ENCODE results near the gene SH3BP2. TPM values are rescaled to one million over a fixed set of nuclear protein-coding genes. Genes with fewer than 3 reads are reported as not detected.
A peak's percentile ranks its signal among the peaks of the same experiment; 100 is the strongest.

Gene SH3BP2
- total and polyA plus RNA-seq, 10 of the 15 experiments (the other 5 are each of a cell fraction or from before 2014, with no cell fraction given), result 1.1 to 61.8 (median 23.9) TPM

- H3K9me3 ChIP-seq (replicated peaks; ENCODE audit: control insufficient read depth, insufficient read depth, low read length), result no peaks in the 10 kb centered on the region
- ChIA-PET RAD21 (ENCODE audit: unreplicated experiment) (no interaction called here), POLR2A (no interaction called here), CTCF (no interaction called here), SMC1A (ENCODE audit: uncharacterized antibody, unreplicated experiment) (interaction anchor here (1.4 kb wide), 1 partner anchor 124 kb away, joined by 3 read pairs; no protein-coding TSS in a partner anchor)
- no peak overlapping the region for H2AFZ ChIP-seq (ENCODE audit: control insufficient read depth, low read depth, low read length)
- DNase-seq (ENCODE audit: low read depth, low spot score) (no peak), ATAC-seq (no peak), FAIRE-seq (no peak)
- H3K4me2 ChIP-seq (ENCODE audit: control insufficient read depth, insufficient read depth), result no peak overlapping the region
- no peaks in the 10 kb centered on the region for H3K27me3 ChIP-seq (replicated peaks in 1 of 2; ENCODE audit: control insufficient read depth in 2 of 2, insufficient read depth in 2 of 2, low read length in 1 of 2)
- H3K79me2 ChIP-seq (ENCODE audit: control insufficient read depth, insufficient read depth, low read length), result no peaks in the 10 kb centered on the region
- H3K36me3 ChIP-seq (ENCODE audit: control insufficient read depth in 2 of 2, insufficient read depth in 2 of 2, low read length in 1 of 2), result peaks cover 13 to 27% of the 10 kb centered on the region in 2 experiments; a peak in 3 of 4 replicates
- no peak overlapping the region for H3K4me3 ChIP-seq
- H3K4me1 ChIP-seq (ENCODE audit: control insufficient read depth, insufficient read depth, low read length), result peaks cover 33% of the 10 kb centered on the region
- in situ Hi-C loops (cut with MboI), result no loop called here
- 90% methylated on average over 31 of the region's 37 CpGs for WGBS (ENCODE audit: insufficient coverage, insufficient replicate concordance, low lambda C conversion rate, missing lambda C conversion rate)
- intact Hi-C loops (cut with micrococcal nuclease; ENCODE audit: unreplicated experiment), result no loop called here
- H3K27ac ChIP-seq (ENCODE audit: control insufficient read depth, insufficient read depth), result no peak overlapping the region
- TF ChIP-seq POLR2A (IDR thresholded peaks at IDR 0.05; ENCODE audit: low read depth, low read length) (peak; percentile 23; the same call in 1 of the 2 replicates), NR2F1 (conservative IDR thresholded peaks at IDR 0.05) (no peak)
- no peak overlapping the region for H3K9ac ChIP-seq (ENCODE audit: control insufficient read depth, insufficient read depth, low read length)
- no peaks in the 10 kb centered on the region for H4K20me1 ChIP-seq (ENCODE audit: control insufficient read depth, insufficient read depth)
- no TSS peak for BruUV-seq (replicated peaks)
Measured at GRCh38 chr4:2830632-2831610, 38.0 kb downstream of the SH3BP2 start.

GRCh38 chr4:2831611-2832308 lies 38.9 kb downstream of the SH3BP2 start:
- TF ChIP-seq ZNF274 (IDR thresholded peaks at IDR 0.05; ENCODE audit: insufficient read depth, insufficient read length) (no peak), POLR2A (IDR thresholded peaks at IDR 0.05; ENCODE audit: low read depth, low read length) (0 out of 2 replicates have a peak, but pooled peaks have one; percentile 7), NFYB (IDR thresholded peaks at IDR 0.05; ENCODE audit: insufficient read depth, low read depth, low read length) (no peak)
- TF ChIP-seq, protein P1, sequence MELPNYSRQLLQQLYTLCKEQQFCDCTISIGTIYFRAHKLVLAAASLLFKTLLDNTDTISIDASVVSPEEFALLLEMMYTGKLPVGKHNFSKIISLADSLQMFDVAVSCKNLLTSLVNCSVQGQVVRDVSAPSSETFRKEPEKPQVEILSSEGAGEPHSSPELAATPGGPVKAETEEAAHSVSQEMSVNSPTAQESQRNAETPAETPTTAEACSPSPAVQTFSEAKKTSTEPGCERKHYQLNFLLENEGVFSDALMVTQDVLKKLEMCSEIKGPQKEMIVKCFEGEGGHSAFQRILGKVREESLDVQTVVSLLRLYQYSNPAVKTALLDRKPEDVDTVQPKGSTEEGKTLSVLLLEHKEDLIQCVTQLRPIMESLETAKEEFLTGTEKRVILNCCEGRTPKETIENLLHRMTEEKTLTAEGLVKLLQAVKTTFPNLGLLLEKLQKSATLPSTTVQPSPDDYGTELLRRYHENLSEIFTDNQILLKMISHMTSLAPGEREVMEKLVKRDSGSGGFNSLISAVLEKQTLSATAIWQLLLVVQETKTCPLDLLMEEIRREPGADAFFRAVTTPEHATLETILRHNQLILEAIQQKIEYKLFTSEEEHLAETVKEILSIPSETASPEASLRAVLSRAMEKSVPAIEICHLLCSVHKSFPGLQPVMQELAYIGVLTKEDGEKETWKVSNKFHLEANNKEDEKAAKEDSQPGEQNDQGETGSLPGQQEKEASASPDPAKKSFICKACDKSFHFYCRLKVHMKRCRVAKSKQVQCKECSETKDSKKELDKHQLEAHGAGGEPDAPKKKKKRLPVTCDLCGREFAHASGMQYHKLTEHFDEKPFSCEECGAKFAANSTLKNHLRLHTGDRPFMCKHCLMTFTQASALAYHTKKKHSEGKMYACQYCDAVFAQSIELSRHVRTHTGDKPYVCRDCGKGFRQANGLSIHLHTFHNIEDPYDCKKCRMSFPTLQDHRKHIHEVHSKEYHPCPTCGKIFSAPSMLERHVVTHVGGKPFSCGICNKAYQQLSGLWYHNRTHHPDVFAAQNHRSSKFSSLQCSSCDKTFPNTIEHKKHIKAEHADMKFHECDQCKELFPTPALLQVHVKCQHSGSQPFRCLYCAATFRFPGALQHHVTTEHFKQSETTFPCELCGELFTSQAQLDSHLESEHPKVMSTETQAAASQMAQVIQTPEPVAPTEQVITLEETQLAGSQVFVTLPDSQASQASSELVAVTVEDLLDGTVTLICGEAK (IDR thresholded peaks at IDR 0.05; ENCODE audit: borderline replicate concordance), result no peak
- Histone ChIP-seq H3K79me2 (ENCODE audit: control insufficient read depth, insufficient read depth, low read length) (no peaks in the 10 kb centered on the region), H3K36me3 (ENCODE audit: control insufficient read depth in 2 of 2, insufficient read depth in 2 of 2, low read length in 1 of 2) (peaks cover 15 to 27% of the 10 kb centered on the region in 2 experiments; a peak in 3 of 4 replicates), H3K27ac (ENCODE audit: control insufficient read depth, insufficient read depth) (peak overlapping the region; percentile 59), H2AFZ (ENCODE audit: control insufficient read depth, low read depth, low read length) (no peak overlapping the region), H3K27me3 (replicated peaks in 1 of 2; ENCODE audit: control insufficient read depth in 2 of 2, insufficient read depth in 2 of 2, low read length in 1 of 2) (no peaks in the 10 kb centered on the region), H3K4me3 (no peak overlapping the region), H3K9me3 (replicated peaks; ENCODE audit: control insufficient read depth, insufficient read depth, low read length) (no peaks in the 10 kb centered on the region), H3K4me2 (ENCODE audit: control insufficient read depth, insufficient read depth) (peak overlapping the region; percentile 6), H3K9ac (ENCODE audit: control insufficient read depth, insufficient read depth, low read length) (no peak overlapping the region), H4K20me1 (ENCODE audit: control insufficient read depth, insufficient read depth) (no peaks in the 10 kb centered on the region), H3K4me1 (ENCODE audit: control insufficient read depth, insufficient read depth, low read length) (peaks cover 35% of the 10 kb centered on the region)
- FAIRE-seq (no peak), ATAC-seq (no peak), DNase-seq (ENCODE audit: low read depth, low spot score) (no peak)
- intact Hi-C loops (cut with micrococcal nuclease; ENCODE audit: unreplicated experiment), result no loop called here
- ChIA-PET RAD21 (ENCODE audit: unreplicated experiment) (interaction anchor here (1.0 to 1.1 kb wide), 2 partner anchors 44 to 46 kb away, joined by 3 to 4 read pairs; no protein-coding TSS in a partner anchor), SMC1A (ENCODE audit: uncharacterized antibody, unreplicated experiment) (interaction anchor here (0.6 to 1.4 kb wide), 3 partner anchors 16 to 123 kb away, joined by 3 to 4 read pairs (median 3); no protein-coding TSS in a partner anchor), POLR2A (interaction anchor here (0.8 kb wide), 1 partner anchor 81 kb away, joined by 3 read pairs; no protein-coding TSS in a partner anchor), CTCF (interaction anchor here (1.0 kb wide), 1 partner anchor 67 kb away, joined by 3 read pairs; no protein-coding TSS in a partner anchor)
- in situ Hi-C loops (cut with MboI), result no loop called here
- no TSS peak for BruUV-seq (replicated peaks)
- 78% methylated on average over 36 of the region's 36 CpGs for WGBS (ENCODE audit: insufficient coverage, insufficient replicate concordance, low lambda C conversion rate, missing lambda C conversion rate)
